ENCODE data around the gene IL21R. TPM values are rescaled to one million over a fixed set of nuclear protein-coding genes. Genes with fewer than 3 reads are reported as not detected.

Gene IL21R
- total RNA-seq, 1 donor from 2014 or later = 167 TPM

DNA sequence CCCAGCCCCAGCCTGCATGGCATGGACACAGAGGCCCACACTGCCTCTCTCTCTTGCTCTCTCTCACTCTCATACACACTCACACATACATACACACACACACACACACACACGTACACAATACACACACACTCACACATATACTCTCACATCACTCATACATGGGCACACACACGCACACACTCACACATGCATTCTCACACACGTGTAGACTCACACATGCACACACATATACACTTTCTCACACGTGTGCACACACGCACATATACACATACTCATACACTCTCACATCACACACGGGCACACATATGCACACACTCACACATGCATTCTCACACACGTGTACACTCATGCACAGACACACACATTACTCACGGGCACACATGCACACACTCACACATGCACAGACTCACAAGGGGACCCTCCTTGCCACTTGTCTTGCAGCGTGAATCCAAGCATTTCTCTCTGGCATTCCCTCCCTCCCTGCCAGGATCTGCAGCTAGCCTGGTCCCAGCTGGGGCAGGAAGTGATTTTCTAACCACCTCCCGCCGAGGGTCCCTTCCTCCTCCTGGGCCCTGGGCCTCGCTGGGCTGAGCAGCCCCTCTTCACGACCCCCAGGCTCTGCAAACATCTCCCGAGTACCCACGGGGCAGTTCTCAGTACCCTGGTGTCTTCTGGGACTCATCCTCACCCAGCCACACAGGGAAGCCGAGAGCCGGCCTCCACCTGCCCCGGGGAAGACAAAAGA is 37.5 kb downstream of the IL21R start:
- CTCF ChIA-PET = no interaction called here
- Mint-ChIP-seq H3K27ac (peak overlapping the region; percentile 1), H3K36me3 (ENCODE audit: low read depth) (peaks cover 97% of the 10 kb centered on the region), H3K4me3 (no peak overlapping the region), H3K9me3 (no peaks in the 10 kb centered on the region), H3K27me3 (no peaks in the 10 kb centered on the region), H3K4me1 (peaks cover 6% of the 10 kb centered on the region)
- peak; percentile 16 for DNase-seq
- POLR2A ChIA-PET = interaction anchor here (0.6 to 2.7 kb wide), 4 partner anchors 8 to 212 kb away, joined by 4 to 24 read pairs (median 4); no protein-coding TSS in a partner anchor
- TF ChIP-seq, protein P1, sequence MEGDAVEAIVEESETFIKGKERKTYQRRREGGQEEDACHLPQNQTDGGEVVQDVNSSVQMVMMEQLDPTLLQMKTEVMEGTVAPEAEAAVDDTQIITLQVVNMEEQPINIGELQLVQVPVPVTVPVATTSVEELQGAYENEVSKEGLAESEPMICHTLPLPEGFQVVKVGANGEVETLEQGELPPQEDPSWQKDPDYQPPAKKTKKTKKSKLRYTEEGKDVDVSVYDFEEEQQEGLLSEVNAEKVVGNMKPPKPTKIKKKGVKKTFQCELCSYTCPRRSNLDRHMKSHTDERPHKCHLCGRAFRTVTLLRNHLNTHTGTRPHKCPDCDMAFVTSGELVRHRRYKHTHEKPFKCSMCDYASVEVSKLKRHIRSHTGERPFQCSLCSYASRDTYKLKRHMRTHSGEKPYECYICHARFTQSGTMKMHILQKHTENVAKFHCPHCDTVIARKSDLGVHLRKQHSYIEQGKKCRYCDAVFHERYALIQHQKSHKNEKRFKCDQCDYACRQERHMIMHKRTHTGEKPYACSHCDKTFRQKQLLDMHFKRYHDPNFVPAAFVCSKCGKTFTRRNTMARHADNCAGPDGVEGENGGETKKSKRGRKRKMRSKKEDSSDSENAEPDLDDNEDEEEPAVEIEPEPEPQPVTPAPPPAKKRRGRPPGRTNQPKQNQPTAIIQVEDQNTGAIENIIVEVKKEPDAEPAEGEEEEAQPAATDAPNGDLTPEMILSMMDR (IDR thresholded peaks at IDR 0.05) = no peak
- no peak for ATAC-seq (ENCODE audit: low read depth)
- intact Hi-C loops (cut with micrococcal nuclease) = no loop called here

DNA sequence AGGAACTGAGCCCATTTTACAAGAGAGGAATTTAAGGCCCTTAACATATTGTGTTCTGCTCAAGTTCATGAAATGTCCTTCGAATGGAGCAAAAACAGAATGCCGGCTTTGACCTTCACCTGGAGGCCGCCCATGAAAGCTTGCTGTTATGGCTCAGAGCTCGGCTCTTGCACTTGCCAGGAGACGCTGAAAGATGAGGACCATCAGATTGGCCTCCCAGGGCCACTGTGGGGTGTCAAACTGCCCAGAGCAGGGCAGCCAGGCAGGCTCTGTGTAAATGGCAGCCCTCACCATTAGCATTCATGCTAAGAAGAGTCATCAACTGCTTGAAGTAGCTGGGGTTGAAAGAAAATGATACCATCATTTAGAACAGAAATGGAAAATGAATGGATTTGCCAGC is 39.3 kb downstream of the IL21R start:
- POLR2A ChIA-PET = interaction anchor here (0.6 to 2.7 kb wide), 6 partner anchors 8 to 213 kb away, joined by 3 to 24 read pairs (median 4); no protein-coding TSS in a partner anchor
- peaks cover 21% of the 10 kb centered on the region for H3K4me1 Mint-ChIP-seq
- peaks cover 98% of the 10 kb centered on the region for H3K36me3 Mint-ChIP-seq (ENCODE audit: low read depth)
- ATAC-seq (ENCODE audit: low read depth) (no peak), DNase-seq (peak; percentile 9)
- H3K9me3 Mint-ChIP-seq = no peaks in the 10 kb centered on the region
- TF ChIP-seq, protein P1 (IDR thresholded peaks at IDR 0.05) = no peak
- peak overlapping the region; percentile 24 for H3K27ac Mint-ChIP-seq
- intact Hi-C loops (cut with micrococcal nuclease) = no loop called here
- CTCF ChIA-PET = interaction anchor here (1.2 kb wide), 1 partner anchor 212 kb away, joined by 4 read pairs; no protein-coding TSS in a partner anchor
- H3K4me3 Mint-ChIP-seq = no peak overlapping the region
- H3K27me3 Mint-ChIP-seq = no peaks in the 10 kb centered on the region

DNA sequence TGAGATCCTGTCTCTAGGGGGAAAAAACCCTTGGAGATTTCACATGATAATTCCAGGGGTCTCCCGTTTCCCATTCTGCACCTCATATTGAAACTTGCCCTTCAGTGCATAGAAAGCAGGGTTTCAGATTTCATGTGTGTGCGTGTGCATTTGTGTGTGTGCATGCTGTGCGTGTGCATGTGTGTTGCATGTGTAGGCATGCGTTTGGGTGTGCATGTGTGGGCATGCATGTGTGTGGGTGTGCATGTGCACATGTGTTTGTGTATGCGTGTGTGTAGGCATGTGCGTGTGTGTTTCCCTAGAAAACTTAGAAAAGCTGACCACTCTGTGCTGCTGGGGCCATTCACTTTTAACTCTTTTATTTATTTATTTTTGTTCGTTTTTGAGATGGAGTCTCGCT is 40.0 kb downstream of the IL21R start:
- Mint-ChIP-seq H3K4me1 (peaks cover 28% of the 10 kb centered on the region), H3K36me3 (ENCODE audit: low read depth) (peaks cover 97% of the 10 kb centered on the region), H3K27me3 (no peaks in the 10 kb centered on the region), H3K9me3 (no peaks in the 10 kb centered on the region), H3K4me3 (no peak overlapping the region), H3K27ac (no peak overlapping the region)
- ChIA-PET POLR2A (interaction anchor here (0.6 to 2.7 kb wide), 2 partner anchors 8 to 37 kb away, joined by 4 to 24 read pairs; no protein-coding TSS in a partner anchor), CTCF (no interaction called here)
- intact Hi-C loops (cut with micrococcal nuclease) = no loop called here
- ATAC-seq (ENCODE audit: low read depth) = no peak
- TF ChIP-seq, protein P1 (IDR thresholded peaks at IDR 0.05) = no peak
- DNase-seq = no peak

DNA sequence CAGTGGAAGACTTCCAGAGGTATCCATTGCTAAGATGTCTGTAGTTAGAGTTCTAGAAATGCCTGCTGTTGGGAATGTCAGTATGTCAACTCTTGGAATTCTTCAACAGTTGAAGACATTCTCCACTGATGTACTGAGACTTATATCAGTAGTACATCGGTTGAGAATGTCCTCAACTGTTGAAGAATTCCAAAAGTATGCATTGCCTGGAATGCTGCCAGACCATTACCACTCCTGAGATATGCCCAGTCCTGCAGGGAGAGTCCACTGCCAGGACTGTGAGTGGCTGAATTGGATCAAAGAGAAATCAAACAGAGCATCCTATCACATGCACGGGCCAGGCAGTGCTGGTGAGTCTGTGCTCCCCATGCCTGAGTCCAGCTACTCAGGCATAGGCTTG is 42.0 kb downstream of the IL21R start:
- ChIA-PET POLR2A (interaction anchor here (1.5 to 15.9 kb wide), 3 partner anchors 13 to 42 kb away, joined by 6 to 464 read pairs (median 26); partner anchors contain the start of gene IL21R), CTCF (interaction anchor here (1.4 kb wide), 1 partner anchor 44 kb away, joined by 3 read pairs; no protein-coding TSS in a partner anchor)
- intact Hi-C loops (cut with micrococcal nuclease) = no loop called here
- no peak overlapping the region for H3K27ac Mint-ChIP-seq
- no peaks in the 10 kb centered on the region for H3K9me3 Mint-ChIP-seq
- TF ChIP-seq, protein P1 (IDR thresholded peaks at IDR 0.05) = no peak
- DNase-seq (no peak), ATAC-seq (ENCODE audit: low read depth) (no peak)
- H3K27me3 Mint-ChIP-seq = no peaks in the 10 kb centered on the region
- peaks cover 44% of the 10 kb centered on the region for H3K4me1 Mint-ChIP-seq
- no peak overlapping the region for H3K4me3 Mint-ChIP-seq
- peaks cover 96% of the 10 kb centered on the region for H3K36me3 Mint-ChIP-seq (ENCODE audit: low read depth)

DNA sequence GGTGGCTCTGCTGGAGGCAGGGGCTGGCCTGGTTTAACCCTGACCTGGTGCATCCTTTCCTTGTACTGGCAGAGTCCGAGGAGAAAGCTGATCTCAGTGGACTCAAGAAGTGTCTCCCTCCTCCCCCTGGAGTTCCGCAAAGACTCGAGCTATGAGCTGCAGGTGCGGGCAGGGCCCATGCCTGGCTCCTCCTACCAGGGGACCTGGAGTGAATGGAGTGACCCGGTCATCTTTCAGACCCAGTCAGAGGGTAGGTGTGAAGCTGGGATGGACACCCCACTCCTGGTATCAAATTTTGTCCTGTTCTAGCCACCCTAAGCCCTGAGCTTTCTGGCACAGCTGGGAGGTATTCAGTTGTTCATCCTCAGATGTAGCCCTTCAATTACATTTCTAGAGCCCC is 42.5 kb downstream of the IL21R start:
- peaks cover 49% of the 10 kb centered on the region for H3K4me1 Mint-ChIP-seq
- no peaks in the 10 kb centered on the region for H3K27me3 Mint-ChIP-seq
- TF ChIP-seq, protein P1 (IDR thresholded peaks at IDR 0.05) = no peak
- H3K36me3 Mint-ChIP-seq (ENCODE audit: low read depth) = peaks cover 96% of the 10 kb centered on the region
- intact Hi-C loops (cut with micrococcal nuclease) = no loop called here
- H3K4me3 Mint-ChIP-seq = no peak overlapping the region
- DNase-seq = peak; percentile 13
- no peak for ATAC-seq (ENCODE audit: low read depth)
- no peaks in the 10 kb centered on the region for H3K9me3 Mint-ChIP-seq
- POLR2A ChIA-PET = interaction anchor here (1.1 to 15.9 kb wide), 4 partner anchors 13 to 77 kb away, joined by 3 to 464 read pairs (median 16); partner anchors contain the start of gene IL21R
- no peak overlapping the region for H3K27ac Mint-ChIP-seq
- CTCF ChIA-PET = interaction anchor here (1.4 kb wide), 1 partner anchor 44 kb away, joined by 3 read pairs; no protein-coding TSS in a partner anchor
